B cell (primary cell): ENCODE data around the gene NTN1. TPM values are rescaled to one million over a fixed set of nuclear protein-coding genes. Genes with fewer than 3 reads are reported as not detected.

Experiments
- ATAC-seq: fragments of 200-7000 bp; cut with Tn5 transposase; one replicate; pipeline ENCODE4 v1.10.0; 2021; ENCODE audit warnings: low read depth, mild to moderate bottlenecking, moderate number of reproducible peaks, moderate library complexity
- CTCF ChIA-PET: fragments of 350-600 bp; sonication (Branson Sonifier 250); formaldehyde crosslinking; loops from one replicate; lab custom pipeline; 2021; ENCODE audit warnings: antibody characterized with exemption, inconsistent platforms; lab: Charles Lee
- POLR2A ChIA-PET: fragments of 350-600 bp; sonication (Branson Sonifier 250); formaldehyde crosslinking; loops from one replicate; lab custom pipeline; 2021; ENCODE audit warnings: antibody characterized with exemption; lab: Charles Lee
- DNase-seq: peaks from one replicate; pipeline ENCODE4 v3.0.0; 2013
- H2AFZ ChIP-seq: 2 replicates; pipeline ENCODE4 v1.6.1; 2012; ENCODE audit warnings: mild to moderate bottlenecking, low read depth, low read length; ENCODE audit not compliant: insufficient read depth, poor library complexity, severe bottlenecking
- H3K27ac ChIP-seq, 2 donors: 1 replicate in 1 of 2; 2 replicates in 1 of 2; pipeline ENCODE4 v1.5.1; 2012 to 2013; ENCODE audit warnings: low read length in 2 of 2, mild to moderate bottlenecking in 2 of 2, moderate library complexity in 1 of 2
- H3K27me3 ChIP-seq, 4 experiments: fragments of 200-600 bp in 1 of 4; sonication (generic) in 1 of 4; replicated peaks in 1 of 4; 1 replicate in 2 of 4; 2 replicates in 2 of 4; pipeline versions ENCODE4 v1.6.1 to v1.7.0; 2013 to 2016; ENCODE audit warnings: low read length in 3 of 4, mild to moderate bottlenecking in 2 of 4, mixed read lengths in 1 of 4, moderate library complexity in 1 of 4; ENCODE audit not compliant: insufficient read depth in 4 of 4, control insufficient read depth in 3 of 4; ENCODE audit errors: control extremely low read depth in 1 of 4
- H3K36me3 ChIP-seq, 2 experiments: replicated peaks in 1 of 2; 1 replicate in 1 of 2; 2 replicates in 1 of 2; pipeline versions ENCODE4 v1.6.1 to v1.7.1; 2013; ENCODE audit warnings: low read length in 1 of 2; ENCODE audit not compliant: insufficient read depth in 2 of 2, control insufficient read depth in 1 of 2; ENCODE audit errors: control extremely low read depth in 1 of 2, extremely low read depth in 1 of 2
- H3K4me1 ChIP-seq, 2 donors: fragments of 200-600 bp in 1 of 2; sonication (generic) in 1 of 2; 1 replicate in 1 of 2; 2 replicates in 1 of 2; pipeline versions ENCODE4 v1.5.1 to v1.6.1; 2013 to 2017; ENCODE audit warnings: low read length in 2 of 2; ENCODE audit not compliant: control insufficient read depth in 2 of 2, insufficient read depth in 2 of 2
- H3K4me2 ChIP-seq: replicated peaks from 2 replicates; pipeline ENCODE3; 2012; ENCODE audit warnings: mild to moderate bottlenecking, low read depth, low read length; ENCODE audit not compliant: poor library complexity, severe bottlenecking
- H3K4me3 ChIP-seq, 5 experiments: fragments of 200-600 bp in 1 of 5; sonication (generic) in 1 of 5; 1 replicate in 3 of 5; 2 replicates in 2 of 5; pipeline versions ENCODE4 v1.5.1 to v1.7.0; 2011 to 2016; ENCODE audit warnings: low read length in 4 of 5, mild to moderate bottlenecking in 4 of 5, low read depth in 2 of 5, control low read depth in 1 of 5, moderate library complexity in 1 of 5; ENCODE audit not compliant: insufficient read depth in 1 of 5; ENCODE audit errors: control extremely low read depth in 1 of 5, extremely low read depth in 1 of 5
- H3K79me2 ChIP-seq: fragments of 200-600 bp; sonication (generic); one replicate; pipeline ENCODE4 v1.6.0; 2016; ENCODE audit warnings: low read length; ENCODE audit not compliant: control insufficient read depth, insufficient read depth
- H3K9ac ChIP-seq: fragments of 200-600 bp; sonication (generic); 2 replicates; pipeline ENCODE4 v1.6.1; 2017; ENCODE audit warnings: mild to moderate bottlenecking, low read length, moderate library complexity
- H3K9me3 ChIP-seq, 3 donors: one replicate each; pipeline versions ENCODE4 v1.6.1 to v1.7.1; 2013; ENCODE audit warnings: low read length in 2 of 3; ENCODE audit not compliant: control insufficient read depth in 2 of 3, insufficient read depth in 1 of 3; ENCODE audit errors: control extremely low read depth in 1 of 3
- H4K20me1 ChIP-seq: 2 replicates; pipeline ENCODE4 v1.6.0; 2012; ENCODE audit warnings: mild to moderate bottlenecking, low read length; ENCODE audit not compliant: insufficient read depth, control insufficient read depth, poor library complexity, severe bottlenecking
- H3K27ac Mint-ChIP-seq: one replicate; pipeline ENCODE4 v1.8.0; 2021; ENCODE audit warnings: mixed read lengths
- H3K27me3 Mint-ChIP-seq: one replicate; pipeline ENCODE4 v1.8.0; 2021; ENCODE audit warnings: mixed read lengths
- H3K4me1 Mint-ChIP-seq: one replicate; pipeline ENCODE4 v1.8.0; 2021; ENCODE audit warnings: mixed read lengths
- H3K4me3 Mint-ChIP-seq: one replicate; pipeline ENCODE4 v1.8.0; 2021; ENCODE audit warnings: mixed read lengths
- H3K9me3 Mint-ChIP-seq: one replicate; pipeline ENCODE4 v1.8.0; 2022; ENCODE audit warnings: mixed read lengths; ENCODE audit not compliant: insufficient read depth
- EZH2 ChIP-seq: IDR thresholded peaks from 2 replicates; pipeline ENCODE4 v1.6.1; 2012; ENCODE audit warnings: borderline replicate concordance, low read depth, mild to moderate bottlenecking, moderate library complexity, low read length; ENCODE audit not compliant: insufficient read depth, poor library complexity, severe bottlenecking
- WGBS: methylation state at CpG from one replicate; pipeline ENCODE4 v1.1.5; 2013; ENCODE audit warnings: missing lambda C conversion rate; ENCODE audit not compliant: insufficient coverage; 5-methylcytosine and 5-hydroxymethylcytosine counted together
- intact Hi-C: fragments of 100-400 bp; cut with micrococcal nuclease; formaldehyde crosslinking; loops from one replicate; pipeline ENCODE4 v1.10.0; 2022
- polyA plus RNA-seq: library from polyadenylated mRNA; depleted of rRNA; stranded (reverse); fragments of >200 nt; gene quantifications from 2 replicates; pipeline ENCODE4 v1.2.3, GENCODE V29; 2012
- total RNA-seq, 2 donors: library from RNA; stranded (reverse); fragments of 120-200 nt in 1 of 2; gene quantifications; 1 replicate in 1 of 2; 2 replicates in 1 of 2; pipeline versions ENCODE4 v1.2.3 to v1.2.4, GENCODE V29; 2013 to 2022
- TF ChIP-seq, protein P1 (sequence below): fragments of 200-600 bp; IDR thresholded peaks from one replicate; pipeline ENCODE4 v1.8.0; 2022; ENCODE audit warnings: antibody characterized with exemption, mild to moderate bottlenecking

Gene NTN1
- total and polyA plus RNA-seq, 2 donors (not counting 1 experiment from before 2014, with no cell fraction given), result 0.10 to 0.25 TPM

- Histone ChIP-seq H3K36me3 (no peaks in the 10 kb centered on the region), H3K27me3 (no peaks in the 10 kb centered on the region), H3K4me2 (no peak overlapping the region), H3K9ac (no peak overlapping the region), H3K27ac (no peak overlapping the region), H3K9me3 (peaks cover 0 to 5% (median 0%) of the 10 kb centered on the region in 3 donors), H3K79me2 (no peaks in the 10 kb centered on the region), H3K4me3 (no peak overlapping the region), H4K20me1 (no peaks in the 10 kb centered on the region), H2AFZ (no peak overlapping the region), H3K4me1 (peaks cover 8 to 10% of the 10 kb centered on the region in 2 donors)
- intact Hi-C loops, result no loop called here
- H3K27me3 Mint-ChIP-seq, result peaks cover 4% of the 10 kb centered on the region
- 86% methylated on average over 6 of the region's 6 CpGs for WGBS
- no peak for ATAC-seq
- H3K9me3 Mint-ChIP-seq, result no peaks in the 10 kb centered on the region
- DNase-seq, result no peak
- H3K27ac Mint-ChIP-seq, result no peak overlapping the region
- ChIA-PET CTCF (interaction anchor here (1.2 kb wide), 1 partner anchor 71 kb away, joined by 3 read pairs; no protein-coding TSS in a partner anchor), POLR2A (no interaction called here)
- TF ChIP-seq EZH2, result no peak
- TF ChIP-seq, protein P1, sequence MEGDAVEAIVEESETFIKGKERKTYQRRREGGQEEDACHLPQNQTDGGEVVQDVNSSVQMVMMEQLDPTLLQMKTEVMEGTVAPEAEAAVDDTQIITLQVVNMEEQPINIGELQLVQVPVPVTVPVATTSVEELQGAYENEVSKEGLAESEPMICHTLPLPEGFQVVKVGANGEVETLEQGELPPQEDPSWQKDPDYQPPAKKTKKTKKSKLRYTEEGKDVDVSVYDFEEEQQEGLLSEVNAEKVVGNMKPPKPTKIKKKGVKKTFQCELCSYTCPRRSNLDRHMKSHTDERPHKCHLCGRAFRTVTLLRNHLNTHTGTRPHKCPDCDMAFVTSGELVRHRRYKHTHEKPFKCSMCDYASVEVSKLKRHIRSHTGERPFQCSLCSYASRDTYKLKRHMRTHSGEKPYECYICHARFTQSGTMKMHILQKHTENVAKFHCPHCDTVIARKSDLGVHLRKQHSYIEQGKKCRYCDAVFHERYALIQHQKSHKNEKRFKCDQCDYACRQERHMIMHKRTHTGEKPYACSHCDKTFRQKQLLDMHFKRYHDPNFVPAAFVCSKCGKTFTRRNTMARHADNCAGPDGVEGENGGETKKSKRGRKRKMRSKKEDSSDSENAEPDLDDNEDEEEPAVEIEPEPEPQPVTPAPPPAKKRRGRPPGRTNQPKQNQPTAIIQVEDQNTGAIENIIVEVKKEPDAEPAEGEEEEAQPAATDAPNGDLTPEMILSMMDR, result no peak
- no peak overlapping the region for H3K4me3 Mint-ChIP-seq
- H3K4me1 Mint-ChIP-seq, result peaks cover 9% of the 10 kb centered on the region
Observed at GRCh38 chr17:9195411-9195810, 174.1 kb downstream of the NTN1 start.

DNA sequence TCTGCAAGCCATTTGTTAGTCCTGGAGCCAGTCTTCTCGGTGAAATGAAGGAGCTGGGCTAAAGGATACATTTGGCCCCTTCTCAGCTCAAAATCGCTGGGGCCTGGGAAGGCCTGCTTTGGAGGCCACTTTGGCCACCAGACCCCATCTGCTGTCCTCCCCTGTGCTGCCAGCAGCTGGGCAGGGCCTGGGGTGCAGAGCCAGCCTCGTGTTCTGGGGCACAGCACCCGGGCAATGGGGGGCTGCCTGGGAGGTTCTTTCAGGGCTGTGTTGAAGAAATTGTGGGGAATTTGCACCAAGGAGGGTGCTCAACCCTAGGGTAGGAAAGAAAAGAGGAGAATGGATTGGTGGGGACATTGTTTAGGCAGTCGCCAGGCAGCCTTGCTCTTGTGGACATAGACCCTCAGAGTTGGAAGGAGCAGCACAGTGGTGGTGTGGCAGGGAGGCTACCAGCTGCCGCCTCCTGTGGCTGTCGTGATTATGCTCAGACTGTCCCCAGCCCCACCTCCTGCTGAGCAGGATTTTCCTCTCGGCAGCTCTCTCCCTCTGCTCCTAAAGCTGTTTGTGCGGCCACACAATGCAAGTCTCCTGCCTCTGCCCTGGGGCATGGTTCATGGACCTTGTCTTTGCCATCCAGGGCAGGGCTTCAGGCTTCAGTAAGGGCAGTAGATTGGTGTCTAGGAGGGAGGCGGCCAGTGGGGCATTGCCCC lies 174.8 kb downstream of the NTN1 start:
- no peak overlapping the region for H3K4me3 Mint-ChIP-seq
- no peaks in the 10 kb centered on the region for H3K9me3 Mint-ChIP-seq
- DNase-seq, result no peak
- no peak overlapping the region for H3K27ac ChIP-seq
- no peaks in the 10 kb centered on the region for H3K27me3 ChIP-seq
- H3K79me2 ChIP-seq, result no peaks in the 10 kb centered on the region
- peaks cover 15 to 17% of the 10 kb centered on the region in 2 donors for H3K4me1 ChIP-seq
- H3K27ac Mint-ChIP-seq, result no peak overlapping the region
- TF ChIP-seq, protein P1, result no peak
- TF ChIP-seq EZH2, result no peak
- H2AFZ ChIP-seq, result no peak overlapping the region
- H3K9me3 ChIP-seq, result peaks cover 0 to 5% (median 0%) of the 10 kb centered on the region in 3 donors
- intact Hi-C loops, result no loop called here
- H3K9ac ChIP-seq, result no peak overlapping the region
- ChIA-PET POLR2A (no interaction called here), CTCF (interaction anchor here (1.2 kb wide), 1 partner anchor 71 kb away, joined by 3 read pairs; no protein-coding TSS in a partner anchor)
- H3K27me3 Mint-ChIP-seq, result peaks cover 4% of the 10 kb centered on the region
- no peak overlapping the region for H3K4me3 ChIP-seq
- H4K20me1 ChIP-seq, result no peaks in the 10 kb centered on the region
- H3K4me1 Mint-ChIP-seq, result peaks cover 16% of the 10 kb centered on the region
- WGBS, result 89% methylated on average over 9 of the region's 10 CpGs
- H3K36me3 ChIP-seq, result no peaks in the 10 kb centered on the region
- no peak for ATAC-seq
- H3K4me2 ChIP-seq, result no peak overlapping the region
